ENCODE data around the gene F3. TPM values are rescaled to one million over a fixed set of nuclear protein-coding genes. Genes with fewer than 3 reads are reported as not detected.

F3 gene
- total and polyA plus RNA-seq, 2 donors (not counting 1 experiment from before 2014, with no cell fraction given), result 0.25 TPM; not detected in 1

GRCh38 chr1:94532077-94532476, 9.5 kb downstream of the F3 start:
- Mint-ChIP-seq H3K27me3 (peaks cover 15% of the 10 kb centered on the region), H3K9me3 (ENCODE audit: insufficient read depth) (no peaks in the 10 kb centered on the region), H3K27ac (no peak overlapping the region), H3K4me3 (no peak overlapping the region), H3K4me1 (no peaks in the 10 kb centered on the region)
- TF ChIP-seq EZH2 (IDR thresholded peaks at IDR 0.05; ENCODE audit: borderline replicate concordance, insufficient read depth, low read depth, low read length, poor library complexity, severe bottlenecking), result no peak
- TF ChIP-seq CTCF (IDR thresholded peaks at IDR 0.05), result no peak
- Histone ChIP-seq H3K27ac (ENCODE audit: low read length in 2 of 2) (no peak overlapping the region), H3K4me2 (replicated peaks; ENCODE audit: low read depth, low read length, poor library complexity, severe bottlenecking) (no peak overlapping the region), H3K4me3 (ENCODE audit: control extremely low read depth in 1 of 5, extremely low read depth in 1 of 5, insufficient read depth in 1 of 5, low read depth in 2 of 5, low read length in 4 of 5) (no peak overlapping the region), H3K36me3 (replicated peaks in 1 of 2; ENCODE audit: control extremely low read depth in 1 of 2, control insufficient read depth in 1 of 2, extremely low read depth in 1 of 2, insufficient read depth in 2 of 2, low read length in 1 of 2) (no peaks in the 10 kb centered on the region), H3K9ac (ENCODE audit: low read length) (no peak overlapping the region), H3K27me3 (replicated peaks in 1 of 4; ENCODE audit: control extremely low read depth in 1 of 4, control insufficient read depth in 3 of 4, insufficient read depth in 4 of 4, low read length in 3 of 4) (no peaks in the 10 kb centered on the region), H2AFZ (ENCODE audit: insufficient read depth, low read depth, low read length, poor library complexity, severe bottlenecking) (no peak overlapping the region), H3K4me1 (ENCODE audit: control insufficient read depth in 2 of 2, insufficient read depth in 2 of 2, low read length in 2 of 2) (no peaks in the 10 kb centered on the region), H3K79me2 (ENCODE audit: control insufficient read depth, insufficient read depth, low read length) (no peaks in the 10 kb centered on the region), H4K20me1 (ENCODE audit: control insufficient read depth, insufficient read depth, low read length, poor library complexity, severe bottlenecking) (no peaks in the 10 kb centered on the region), H3K9me3 (ENCODE audit: control extremely low read depth in 1 of 3, control insufficient read depth in 2 of 3, insufficient read depth in 1 of 3, low read length in 2 of 3) (no peaks in the 10 kb centered on the region)
- no CpG with 5 or more reads among the region's 3 CpGs for WGBS (ENCODE audit: insufficient coverage)
- CTCF ChIA-PET, result no interaction called here
- intact Hi-C loops (cut with micrococcal nuclease), result no loop called here
- DNase-seq (no peak), ATAC-seq (ENCODE audit: low read depth) (no peak)
- POLR2A ChIA-PET, result no interaction called here

GRCh38 chr1:94531664-94532063, 9.9 kb downstream of the F3 start:
- TF ChIP-seq EZH2 (IDR thresholded peaks at IDR 0.05; ENCODE audit: borderline replicate concordance, insufficient read depth, low read depth, low read length, poor library complexity, severe bottlenecking), result no peak
- TF ChIP-seq CTCF (IDR thresholded peaks at IDR 0.05), result no peak
- H3K4me2 ChIP-seq (replicated peaks; ENCODE audit: low read depth, low read length, poor library complexity, severe bottlenecking), result no peak overlapping the region

More at GRCh38 chr1:94531664-94532063, 9.9 kb downstream of the F3 start:
- H3K4me1 ChIP-seq (ENCODE audit: control insufficient read depth in 2 of 2, insufficient read depth in 2 of 2, low read length in 2 of 2), result no peaks in the 10 kb centered on the region
- no peaks in the 10 kb centered on the region for H3K36me3 ChIP-seq (replicated peaks in 1 of 2; ENCODE audit: control extremely low read depth in 1 of 2, control insufficient read depth in 1 of 2, extremely low read depth in 1 of 2, insufficient read depth in 2 of 2, low read length in 1 of 2)
- H3K4me3 ChIP-seq (ENCODE audit: control extremely low read depth in 1 of 5, extremely low read depth in 1 of 5, insufficient read depth in 1 of 5, low read depth in 2 of 5, low read length in 4 of 5), result no peak overlapping the region
- ChIA-PET POLR2A (no interaction called here), CTCF (interaction anchor here (0.8 kb wide), 1 partner anchor 512 kb away, joined by 3 read pairs; no protein-coding TSS in a partner anchor)
- intact Hi-C loops (cut with micrococcal nuclease), result no loop called here
- no peak for DNase-seq
- H3K9me3 Mint-ChIP-seq (ENCODE audit: insufficient read depth), result no peaks in the 10 kb centered on the region
- H3K27me3 ChIP-seq (replicated peaks in 1 of 4; ENCODE audit: control extremely low read depth in 1 of 4, control insufficient read depth in 3 of 4, insufficient read depth in 4 of 4, low read length in 3 of 4), result no peaks in the 10 kb centered on the region
- no peak for ATAC-seq (ENCODE audit: low read depth)
- 78% methylated on average over 4 of the region's 6 CpGs for WGBS (ENCODE audit: insufficient coverage)
- no peak overlapping the region for H3K4me3 Mint-ChIP-seq
- H3K27ac ChIP-seq (ENCODE audit: low read length in 2 of 2), result no peak overlapping the region
- no peak overlapping the region for H3K9ac ChIP-seq (ENCODE audit: low read length)
- no peaks in the 10 kb centered on the region for H3K79me2 ChIP-seq (ENCODE audit: control insufficient read depth, insufficient read depth, low read length)
- H3K27ac Mint-ChIP-seq, result no peak overlapping the region
- H3K9me3 ChIP-seq (ENCODE audit: control extremely low read depth in 1 of 3, control insufficient read depth in 2 of 3, insufficient read depth in 1 of 3, low read length in 2 of 3), result no peaks in the 10 kb centered on the region
- no peak overlapping the region for H2AFZ ChIP-seq (ENCODE audit: insufficient read depth, low read depth, low read length, poor library complexity, severe bottlenecking)
- no peaks in the 10 kb centered on the region for H3K4me1 Mint-ChIP-seq
- H4K20me1 ChIP-seq (ENCODE audit: control insufficient read depth, insufficient read depth, low read length, poor library complexity, severe bottlenecking), result no peaks in the 10 kb centered on the region
- H3K27me3 Mint-ChIP-seq, result peaks cover 12% of the 10 kb centered on the region

Measured in B cell (primary cell).